PFSK-1 (cell line): Measurements from ENCODE around the gene BTBD19.

Source experiments
- FOXP2 ChIP-seq: optimal IDR thresholded peaks from 2 replicates; pipeline ENCODE3; 2011; ENCODE audit warnings: borderline replicate concordance, control low read depth, inconsistent platforms; ENCODE audit not compliant: insufficient read depth; ENCODE audit errors: extremely low read length, extremely low read depth
- POLR2AphosphoS5 ChIP-seq: IDR thresholded peaks from 2 replicates; pipeline ENCODE4 v1.6.1; 2012; ENCODE audit warnings: low read depth, mild to moderate bottlenecking, control low read depth, low read length, moderate library complexity
- REST ChIP-seq, 2 experiments: IDR thresholded peaks; 2 replicates each; pipeline versions ENCODE4 v1.6.1 to v1.8.0; 2011 to 2012; ENCODE audit warnings: low read depth in 2 of 2, low read length in 2 of 2, control low read depth in 1 of 2, inconsistent platforms in 1 of 2, mild to moderate bottlenecking in 1 of 2, moderate library complexity in 1 of 2; ENCODE audit not compliant: insufficient read depth in 1 of 2
- SIN3A ChIP-seq: IDR thresholded peaks from 2 replicates; pipeline ENCODE4 v1.6.1; 2012; ENCODE audit warnings: mild to moderate bottlenecking, low read length, moderate library complexity, borderline replicate concordance; ENCODE audit not compliant: insufficient read depth
- TAF1 ChIP-seq: IDR thresholded peaks from 2 replicates; pipeline ENCODE4 v1.6.1; 2012; ENCODE audit warnings: low read length, control low read depth, borderline replicate concordance; ENCODE audit not compliant: insufficient read depth

Gene BTBD19

GRCh38 chr1:44776730-44777068, 31.6 kb upstream of the BTBD19 start:
- TF ChIP-seq SIN3A (no peak), FOXP2 (no peak), POLR2AphosphoS5 (no peak), TAF1 (no peak), REST (IDR thresholded peaks at IDR 0.05; ENCODE audit: insufficient read depth in 1 of 2, low read depth in 2 of 2, low read length in 2 of 2) (no peak)

GRCh38 chr1:44777547-44777946, 30.8 kb upstream of the BTBD19 start:
- no peak for TF ChIP-seq FOXP2
- TF ChIP-seq SIN3A = no peak
- no peak for TF ChIP-seq POLR2AphosphoS5

- TF ChIP-seq TAF1 (no peak), POLR2AphosphoS5 (no peak), SIN3A (no peak), REST (IDR thresholded peaks at IDR 0.05; ENCODE audit: insufficient read depth in 1 of 2, low read depth in 2 of 2, low read length in 2 of 2) (no peak), FOXP2 (no peak)
These were observed 30.2 kb upstream of the BTBD19 start for GRCh38 chr1:44777969-44778635.

GRCh38 chr1:44778705-44779576, 29.4 kb upstream of the BTBD19 start:
- no peak for TF ChIP-seq SIN3A
- TF ChIP-seq REST (IDR thresholded peaks at IDR 0.05; ENCODE audit: insufficient read depth in 1 of 2, low read depth in 2 of 2, low read length in 2 of 2) = no peak
- TF ChIP-seq POLR2AphosphoS5 = peak; percentile 65

GRCh38 chr1:44780583-44781121, 27.7 kb upstream of the BTBD19 start:
- TF ChIP-seq POLR2AphosphoS5 = peak; percentile 62; the same call in 1 of the 2 replicates
- no peak for TF ChIP-seq SIN3A

- TF ChIP-seq REST (IDR thresholded peaks at IDR 0.05; ENCODE audit: insufficient read depth in 1 of 2, low read depth in 2 of 2, low read length in 2 of 2) (no peak), TAF1 (no peak), POLR2AphosphoS5 (no peak), SIN3A (no peak)
These were observed 24.6 kb upstream of the BTBD19 start for GRCh38 chr1:44783697-44784093.
